ENCODE results near the gene C21orf58. TPM values are rescaled to one million over a fixed set of nuclear protein-coding genes. Genes with fewer than 3 reads are reported as not detected.
"Not testable (repeated sequence)": the region's sequence is repeated elsewhere in the genome, so short reads cannot be mapped to it uniquely, and the experiment has no call there.

C21orf58 gene
- total RNA-seq, 1 donor from 2014 or later, result 2.9 TPM

- Histone ChIP-seq H3K36me3 (no peaks in the 10 kb centered on the region), H3K9me3 (no peaks in the 10 kb centered on the region), H3K27ac (no peak overlapping the region), H3K4me3 (no peak overlapping the region), H3K4me1 (peaks cover 13% of the 10 kb centered on the region), H3K27me3 (no peaks in the 10 kb centered on the region)
- TF ChIP-seq POLR2A (IDR thresholded peaks at IDR 0.05) (no peak), POLR2AphosphoS5 (IDR thresholded peaks at IDR 0.05; ENCODE audit: insufficient read depth in 1 of 2, low read depth in 1 of 2) (no peak), CTCF (IDR thresholded peaks at IDR 0.05) (no peak)
- intact Hi-C loops (cut with DNase I), result no loop called here
- DNase-seq (ENCODE audit: extremely low spot score in 2 of 2), result no peak
Measured at GRCh38 chr21:46317710-46318463, 5.8 kb downstream of the C21orf58 start.

DNA sequence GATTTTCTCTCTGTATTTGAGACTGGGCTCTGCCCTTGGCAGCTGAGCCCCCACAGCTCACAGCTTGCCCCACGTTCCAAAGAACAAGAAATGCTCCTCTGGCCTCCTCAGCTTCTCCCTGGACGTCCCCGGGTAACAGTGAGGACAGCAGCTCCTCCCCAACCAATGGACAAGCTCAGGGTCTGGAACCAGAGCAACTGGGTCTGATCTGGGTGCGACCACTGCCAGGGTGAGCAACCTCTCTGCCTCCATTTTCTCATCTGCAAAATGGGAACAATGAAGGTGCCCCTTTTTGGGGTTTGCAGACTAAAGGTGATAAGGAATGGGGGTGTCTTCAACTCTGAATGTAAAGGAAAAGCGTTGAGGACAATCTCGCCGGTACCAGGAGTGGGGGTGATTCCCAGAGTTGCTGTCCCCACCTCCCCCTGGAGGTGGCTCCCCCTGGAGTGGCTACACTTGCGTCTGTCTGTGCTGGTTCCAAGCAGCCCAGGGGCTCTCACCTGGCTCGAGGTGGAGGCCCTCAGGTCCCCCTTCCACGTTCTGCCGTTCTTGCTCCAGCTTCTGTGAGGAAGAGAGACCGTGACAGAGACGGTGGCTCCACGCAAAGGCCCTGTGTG lies 6.9 kb downstream of the C21orf58 start:
- Histone ChIP-seq H3K36me3 (no peaks in the 10 kb centered on the region), H3K27ac (no peak overlapping the region), H3K4me1 (peaks cover 2% of the 10 kb centered on the region), H3K4me3 (no peak overlapping the region), H3K9me3 (no peaks in the 10 kb centered on the region), H3K27me3 (no peaks in the 10 kb centered on the region)
- TF ChIP-seq POLR2AphosphoS5 (IDR thresholded peaks at IDR 0.05; ENCODE audit: insufficient read depth in 1 of 2, low read depth in 1 of 2) (no peak), POLR2A (IDR thresholded peaks at IDR 0.05) (no peak), CTCF (IDR thresholded peaks at IDR 0.05) (no peak)
- intact Hi-C loops (cut with DNase I), result no loop called here
- DNase-seq (ENCODE audit: extremely low spot score in 2 of 2), result no peak

DNA sequence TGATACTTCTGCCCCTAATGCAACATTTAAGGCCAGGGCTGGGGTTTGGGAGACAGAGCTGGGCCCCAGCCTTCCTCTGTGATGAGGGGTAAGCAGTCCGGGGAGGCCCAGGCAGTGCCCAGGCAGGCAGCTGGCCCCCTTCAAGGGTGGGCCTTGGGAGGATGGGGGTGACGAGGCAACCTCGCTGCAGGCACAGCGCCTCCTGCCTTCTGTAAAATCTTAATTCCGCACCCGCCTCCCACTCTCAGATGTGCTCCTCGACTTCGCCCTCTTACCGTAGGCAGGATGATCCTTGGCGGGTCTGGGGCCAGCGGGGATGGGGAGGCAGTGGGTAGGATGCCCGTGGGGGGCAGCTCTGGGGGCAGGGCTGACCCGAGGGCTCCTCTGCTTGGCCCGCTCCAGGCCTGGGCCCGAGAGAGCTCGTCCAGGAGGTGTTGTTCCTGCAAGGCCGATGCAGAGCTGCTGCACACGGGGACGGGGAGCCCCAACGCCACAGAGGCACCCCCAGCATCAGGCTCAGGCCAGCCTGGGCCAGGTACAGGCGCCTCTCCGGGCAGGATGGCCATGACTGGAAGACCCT lies 9.1 kb downstream of the C21orf58 start:
- TF ChIP-seq POLR2A (IDR thresholded peaks at IDR 0.05) (no peak), POLR2AphosphoS5 (IDR thresholded peaks at IDR 0.05; ENCODE audit: insufficient read depth in 1 of 2, low read depth in 1 of 2) (no peak)
- Histone ChIP-seq H3K27ac (no peak overlapping the region), H3K9me3 (no peaks in the 10 kb centered on the region), H3K27me3 (no peaks in the 10 kb centered on the region), H3K36me3 (no peaks in the 10 kb centered on the region), H3K4me3 (no peak overlapping the region), H3K4me1 (no peaks in the 10 kb centered on the region)
- intact Hi-C loops (cut with DNase I), result no loop called here
- DNase-seq (ENCODE audit: extremely low spot score in 2 of 2), result no peak

DNA sequence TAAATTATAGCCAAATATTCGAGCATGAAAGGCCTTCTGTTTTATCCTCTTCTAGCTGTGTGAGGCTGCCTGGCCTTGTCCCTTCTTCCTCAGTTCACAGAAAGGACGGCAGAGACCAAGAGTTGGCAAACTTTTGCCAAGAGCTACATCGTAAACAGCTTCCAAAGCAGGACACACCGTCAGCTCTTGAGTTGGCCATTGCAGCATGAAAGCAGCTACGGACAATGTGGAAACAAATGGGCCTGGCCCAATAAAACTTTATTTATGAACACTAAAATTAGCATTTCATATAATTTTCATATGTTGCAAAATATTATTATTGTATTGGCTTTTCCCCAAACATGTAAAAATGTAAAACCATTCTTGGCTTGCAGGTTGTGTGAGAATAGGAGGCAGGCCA lies 10.7 kb downstream of the C21orf58 start:
- intact Hi-C loops (cut with DNase I), result no loop called here
- Histone ChIP-seq H3K36me3 (no peaks in the 10 kb centered on the region), H3K4me1 (no peaks in the 10 kb centered on the region), H3K27ac (no peak overlapping the region), H3K9me3 (no peaks in the 10 kb centered on the region), H3K4me3 (no peak overlapping the region), H3K27me3 (no peaks in the 10 kb centered on the region)
- TF ChIP-seq POLR2A (IDR thresholded peaks at IDR 0.05) (no peak), POLR2AphosphoS5 (IDR thresholded peaks at IDR 0.05; ENCODE audit: insufficient read depth in 1 of 2, low read depth in 1 of 2) (no peak), CTCF (IDR thresholded peaks at IDR 0.05) (no peak)
- DNase-seq (ENCODE audit: extremely low spot score in 2 of 2), result no peak

DNA sequence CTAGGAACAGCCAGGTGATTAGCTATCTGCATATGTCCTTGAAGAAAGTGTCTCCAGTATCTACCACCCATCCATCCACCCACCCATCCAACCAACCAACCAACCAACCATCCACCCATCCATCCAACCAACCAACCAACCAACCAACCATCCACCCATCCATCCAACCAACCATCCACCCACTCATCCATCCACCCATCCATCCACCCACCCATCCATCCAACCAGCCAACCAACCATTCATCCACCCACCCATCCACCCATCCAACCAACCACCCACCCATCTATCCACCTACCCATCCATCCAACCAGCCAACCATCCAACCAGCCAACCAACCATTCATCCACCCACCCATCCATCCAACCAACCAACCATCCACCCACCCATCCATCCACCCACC lies 12.1 kb downstream of the C21orf58 start:
- no peak overlapping the region for H3K4me3 ChIP-seq
- no peaks in the 10 kb centered on the region for H3K36me3 ChIP-seq
- H3K27ac ChIP-seq, result no peak overlapping the region
- H3K9me3 ChIP-seq, result no peaks in the 10 kb centered on the region
- no peaks in the 10 kb centered on the region for H3K4me1 ChIP-seq
- TF ChIP-seq CTCF (IDR thresholded peaks at IDR 0.05) (no peak), POLR2A (IDR thresholded peaks at IDR 0.05) (no peak), POLR2AphosphoS5 (IDR thresholded peaks at IDR 0.05; ENCODE audit: insufficient read depth in 1 of 2, low read depth in 1 of 2) (no peak)
- intact Hi-C loops (cut with DNase I), result no loop called here
- DNase-seq (ENCODE audit: extremely low spot score in 2 of 2), result no peak
- H3K27me3 ChIP-seq, result no peaks in the 10 kb centered on the region

GRCh38 chr21:46310260-46310659 lies 13.4 kb downstream of the C21orf58 start:
- intact Hi-C loops (cut with DNase I); H3K36me3 ChIP-seq; H3K27me3 ChIP-seq; H3K9me3 ChIP-seq; H3K27ac ChIP-seq; H3K4me3 ChIP-seq; DNase-seq (ENCODE audit: extremely low spot score in 2 of 2); H3K4me1 ChIP-seq: not testable (repeated sequence)
